GM23338 (cell line): Measurements from ENCODE around the gene IDUA. TPM values are rescaled to one million over a fixed set of nuclear protein-coding genes. Genes with fewer than 3 reads are reported as not detected.

Source experiments
- ATAC-seq: fragments of 200-7000 bp; cut with Tn5 transposase; 3 replicates; pipeline ENCODE4 v1.9.1; 2020
- DNase-seq: peaks from one replicate; pipeline ENCODE4 v3.0.0-alpha.2; 2015; ENCODE audit warnings: low spot score
- H2AFZ ChIP-seq: fragments of 200-600 bp; sonication (generic); 2 replicates; pipeline ENCODE4 v1.8.0; 2016; ENCODE audit warnings: antibody characterized with exemption, mild to moderate bottlenecking, moderate library complexity
- H3F3A ChIP-seq: fragments of 200-600 bp; sonication (generic); replicated peaks from 2 replicates; pipeline ENCODE4 v1.8.0; 2017; ENCODE audit warnings: antibody characterized with exemption, mixed run types, low read depth
- H3K27ac ChIP-seq: fragments of 200-600 bp; sonication (generic); 2 replicates; pipeline ENCODE4 v1.6.1; 2016; ENCODE audit warnings: low read depth
- H3K27me3 ChIP-seq: fragments of 200-600 bp; sonication (generic); 2 replicates; pipeline ENCODE4 v1.8.0; 2016; ENCODE audit warnings: mild to moderate bottlenecking, mixed run types, moderate library complexity; ENCODE audit not compliant: insufficient read depth
- H3K36me3 ChIP-seq: fragments of 200-600 bp; sonication (generic); 2 replicates; pipeline ENCODE4 v1.8.0; 2016; ENCODE audit warnings: mild to moderate bottlenecking; ENCODE audit not compliant: insufficient read depth
- H3K4me1 ChIP-seq: fragments of 200-600 bp; sonication (generic); 2 replicates; pipeline ENCODE4 v1.8.0; 2016; ENCODE audit warnings: mild to moderate bottlenecking, moderate library complexity; ENCODE audit not compliant: insufficient read depth
- H3K4me2 ChIP-seq: fragments of 200-600 bp; sonication (generic); 2 replicates; pipeline ENCODE4 v1.7.1; 2017; ENCODE audit warnings: mixed run types
- H3K4me3 ChIP-seq: fragments of 200-600 bp; sonication (generic); 2 replicates; pipeline ENCODE4 v1.6.1; 2016; ENCODE audit warnings: mixed run types
- H3K79me2 ChIP-seq: fragments of 200-600 bp; sonication (generic); replicated peaks from 2 replicates; pipeline ENCODE4 v1.8.0; 2017; ENCODE audit warnings: mild to moderate bottlenecking; ENCODE audit not compliant: insufficient read depth
- H3K9me2 ChIP-seq: fragments of 200-600 bp; sonication (generic); 2 replicates; pipeline ENCODE4 v1.8.0; 2017; ENCODE audit not compliant: insufficient read depth
- H4K20me1 ChIP-seq: fragments of 200-600 bp; sonication (generic); replicated peaks from 2 replicates; pipeline ENCODE4 v1.8.0; 2017; ENCODE audit warnings: mild to moderate bottlenecking; ENCODE audit not compliant: insufficient read depth
- H3K27ac Mint-ChIP-seq: 2 replicates; pipeline ENCODE4 v1.8.0; 2020; ENCODE audit warnings: inconsistent platforms, mild to moderate bottlenecking, moderate library complexity, mixed read lengths
- H3K27me3 Mint-ChIP-seq: 3 replicates; pipeline ENCODE4 v1.8.0; 2022; ENCODE audit warnings: low read depth, mild to moderate bottlenecking, moderate library complexity, mixed read lengths, inconsistent platforms; ENCODE audit not compliant: insufficient read depth, poor library complexity
- H3K36me3 Mint-ChIP-seq: 3 replicates; pipeline ENCODE4 v1.8.0; 2021; ENCODE audit warnings: low read depth, mild to moderate bottlenecking, inconsistent platforms, moderate library complexity, mixed read lengths
- H3K4me1 Mint-ChIP-seq: 3 replicates; pipeline ENCODE4 v1.8.0; 2020; ENCODE audit warnings: mild to moderate bottlenecking, inconsistent platforms, mixed read lengths
- H3K4me3 Mint-ChIP-seq: 3 replicates; pipeline ENCODE4 v1.8.0; 2021; ENCODE audit warnings: moderate library complexity, mild to moderate bottlenecking, inconsistent platforms, mixed read lengths
- H3K9me3 Mint-ChIP-seq: 3 replicates; pipeline ENCODE4 v1.8.0; 2020; ENCODE audit warnings: moderate library complexity, mild to moderate bottlenecking, inconsistent platforms, mixed read lengths
- CREB1 ChIP-seq: fragments of 250-450 bp; sonication (Bioruptor Pico); IDR thresholded peaks from 2 replicates; pipeline ENCODE4 v1.5.0; 2020; ENCODE audit warnings: low read depth, mild to moderate bottlenecking, moderate library complexity
- CTCF ChIP-seq, 2 experiments: fragments of 200-600 bp in 1 of 2; sonication (generic) in 1 of 2; conservative IDR thresholded peaks; 2 replicates each; pipeline versions ENCODE4 v1.5.1 to v1.6.1; 2016 to 2017; ENCODE audit warnings: antibody characterized with exemption in 2 of 2, low read depth in 2 of 2, mild to moderate bottlenecking in 2 of 2, moderate library complexity in 1 of 2
- EZH2 ChIP-seq: fragments of 200-600 bp; sonication (generic); IDR thresholded peaks from one replicate; pipeline ENCODE4 v1.8.0; 2017; ENCODE audit warnings: antibody characterized with exemption, mild to moderate bottlenecking, low read depth; ENCODE audit not compliant: unreplicated experiment
- EZH2phosphoT487 ChIP-seq: fragments of 200-600 bp; sonication (generic); IDR thresholded peaks from one replicate; pipeline ENCODE4 v1.8.1; 2018; ENCODE audit warnings: antibody characterized with exemption; ENCODE audit not compliant: unreplicated experiment
- JUNB ChIP-seq: IDR thresholded peaks from one replicate; pipeline ENCODE4 v1.6.1; 2016; ENCODE audit warnings: antibody characterized with exemption; ENCODE audit not compliant: unreplicated experiment
- NANOG ChIP-seq: IDR thresholded peaks from 2 replicates; pipeline ENCODE4 v1.6.1; 2016; ENCODE audit warnings: antibody characterized with exemption, borderline replicate concordance
- POLR2AphosphoS5 ChIP-seq: IDR thresholded peaks from 2 replicates; pipeline ENCODE4 v1.6.1; 2016; ENCODE audit warnings: antibody characterized with exemption, low read depth
- REST ChIP-seq: IDR thresholded peaks from one replicate; pipeline ENCODE4 v1.6.1; 2018; ENCODE audit warnings: antibody characterized with exemption; ENCODE audit not compliant: unreplicated experiment
- STAT1 ChIP-seq: IDR thresholded peaks from one replicate; pipeline ENCODE4 v1.6.1; 2016; ENCODE audit warnings: antibody characterized with exemption; ENCODE audit not compliant: unreplicated experiment
- ZNF114 ChIP-seq: fragments of 250-450 bp; sonication (Bioruptor Pico); IDR thresholded peaks from 2 replicates; pipeline ENCODE4 v1.5.0; 2020; ENCODE audit warnings: mild to moderate bottlenecking, moderate library complexity
- ZNF331 ChIP-seq: fragments of 250-450 bp; sonication (Bioruptor Pico); IDR thresholded peaks from 2 replicates; pipeline ENCODE4 v1.5.0; 2020; ENCODE audit warnings: low read depth, mild to moderate bottlenecking, moderate library complexity
- polyA plus RNA-seq: library from polyadenylated mRNA; unstranded; fragments of >200 nt; fragmentation: Nextera tagmentation; extraction: Ambion mirVana; gene quantifications from 2 replicates; pipeline ENCODE4 v1.2.1, GENCODE V29; 2016
- total RNA-seq: library from RNA; depleted of rRNA; stranded (reverse); fragments of >200 nt; shearing (Covaris generic); gene quantifications from 2 replicates; pipeline ENCODE4 v1.2.3, GENCODE V29; 2014
- TF ChIP-seq, protein P1 (sequence below): IDR thresholded peaks from 2 replicates; pipeline ENCODE4 v1.6.1; 2016; ENCODE audit warnings: antibody characterized with exemption
- TF ChIP-seq, protein P2 (sequence below): fragments of 250-450 bp; sonication (Bioruptor Pico); IDR thresholded peaks from 2 replicates; pipeline ENCODE4 v1.5.0; 2020; ENCODE audit warnings: mild to moderate bottlenecking, moderate library complexity

IDUA gene
- total and polyA plus RNA-seq, 2 experiments from 2014 or later: 1.3 to 6.1 TPM

- H2AFZ ChIP-seq: no peak overlapping the region
- Mint-ChIP-seq H3K27ac (no peak overlapping the region), H3K4me1 (no peaks in the 10 kb centered on the region), H3K4me3 (0 out of 3 replicates have a peak overlapping the region, but pooled peaks have one; percentile 54), H3K27me3 (peaks cover 24% of the 10 kb centered on the region), H3K36me3 (no peaks in the 10 kb centered on the region), H3K9me3 (peaks cover 16% of the 10 kb centered on the region; the same call in 1 of the 3 replicates)
- no peaks in the 10 kb centered on the region for H3K4me1 ChIP-seq
- peaks cover 4% of the 10 kb centered on the region; the same call in 1 of the 2 replicates for H3F3A ChIP-seq
- peak overlapping the region; percentile 83 for H3K4me2 ChIP-seq
- H3K79me2 ChIP-seq: no peaks in the 10 kb centered on the region
- H3K27me3 ChIP-seq: peaks cover 20% of the 10 kb centered on the region; the same call in 1 of the 2 replicates
- no peaks in the 10 kb centered on the region for H3K36me3 ChIP-seq
- H3K4me3 ChIP-seq: peak overlapping the region; percentile 87
- H3K9me2 ChIP-seq: no peaks in the 10 kb centered on the region
- no peak overlapping the region for H3K27ac ChIP-seq
- no peak for DNase-seq
- TF ChIP-seq REST: no peak
- no peak for TF ChIP-seq EZH2
- TF ChIP-seq, protein P1, sequence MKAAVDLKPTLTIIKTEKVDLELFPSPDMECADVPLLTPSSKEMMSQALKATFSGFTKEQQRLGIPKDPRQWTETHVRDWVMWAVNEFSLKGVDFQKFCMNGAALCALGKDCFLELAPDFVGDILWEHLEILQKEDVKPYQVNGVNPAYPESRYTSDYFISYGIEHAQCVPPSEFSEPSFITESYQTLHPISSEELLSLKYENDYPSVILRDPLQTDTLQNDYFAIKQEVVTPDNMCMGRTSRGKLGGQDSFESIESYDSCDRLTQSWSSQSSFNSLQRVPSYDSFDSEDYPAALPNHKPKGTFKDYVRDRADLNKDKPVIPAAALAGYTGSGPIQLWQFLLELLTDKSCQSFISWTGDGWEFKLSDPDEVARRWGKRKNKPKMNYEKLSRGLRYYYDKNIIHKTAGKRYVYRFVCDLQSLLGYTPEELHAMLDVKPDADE: no peak
- no peak for TF ChIP-seq CREB1 (CRISPR knock-in tag)
- TF ChIP-seq EZH2phosphoT487: no peak
- TF ChIP-seq ZNF331 (CRISPR knock-in tag): no peak
- TF ChIP-seq ZNF114: no peak
- TF ChIP-seq, protein P2, sequence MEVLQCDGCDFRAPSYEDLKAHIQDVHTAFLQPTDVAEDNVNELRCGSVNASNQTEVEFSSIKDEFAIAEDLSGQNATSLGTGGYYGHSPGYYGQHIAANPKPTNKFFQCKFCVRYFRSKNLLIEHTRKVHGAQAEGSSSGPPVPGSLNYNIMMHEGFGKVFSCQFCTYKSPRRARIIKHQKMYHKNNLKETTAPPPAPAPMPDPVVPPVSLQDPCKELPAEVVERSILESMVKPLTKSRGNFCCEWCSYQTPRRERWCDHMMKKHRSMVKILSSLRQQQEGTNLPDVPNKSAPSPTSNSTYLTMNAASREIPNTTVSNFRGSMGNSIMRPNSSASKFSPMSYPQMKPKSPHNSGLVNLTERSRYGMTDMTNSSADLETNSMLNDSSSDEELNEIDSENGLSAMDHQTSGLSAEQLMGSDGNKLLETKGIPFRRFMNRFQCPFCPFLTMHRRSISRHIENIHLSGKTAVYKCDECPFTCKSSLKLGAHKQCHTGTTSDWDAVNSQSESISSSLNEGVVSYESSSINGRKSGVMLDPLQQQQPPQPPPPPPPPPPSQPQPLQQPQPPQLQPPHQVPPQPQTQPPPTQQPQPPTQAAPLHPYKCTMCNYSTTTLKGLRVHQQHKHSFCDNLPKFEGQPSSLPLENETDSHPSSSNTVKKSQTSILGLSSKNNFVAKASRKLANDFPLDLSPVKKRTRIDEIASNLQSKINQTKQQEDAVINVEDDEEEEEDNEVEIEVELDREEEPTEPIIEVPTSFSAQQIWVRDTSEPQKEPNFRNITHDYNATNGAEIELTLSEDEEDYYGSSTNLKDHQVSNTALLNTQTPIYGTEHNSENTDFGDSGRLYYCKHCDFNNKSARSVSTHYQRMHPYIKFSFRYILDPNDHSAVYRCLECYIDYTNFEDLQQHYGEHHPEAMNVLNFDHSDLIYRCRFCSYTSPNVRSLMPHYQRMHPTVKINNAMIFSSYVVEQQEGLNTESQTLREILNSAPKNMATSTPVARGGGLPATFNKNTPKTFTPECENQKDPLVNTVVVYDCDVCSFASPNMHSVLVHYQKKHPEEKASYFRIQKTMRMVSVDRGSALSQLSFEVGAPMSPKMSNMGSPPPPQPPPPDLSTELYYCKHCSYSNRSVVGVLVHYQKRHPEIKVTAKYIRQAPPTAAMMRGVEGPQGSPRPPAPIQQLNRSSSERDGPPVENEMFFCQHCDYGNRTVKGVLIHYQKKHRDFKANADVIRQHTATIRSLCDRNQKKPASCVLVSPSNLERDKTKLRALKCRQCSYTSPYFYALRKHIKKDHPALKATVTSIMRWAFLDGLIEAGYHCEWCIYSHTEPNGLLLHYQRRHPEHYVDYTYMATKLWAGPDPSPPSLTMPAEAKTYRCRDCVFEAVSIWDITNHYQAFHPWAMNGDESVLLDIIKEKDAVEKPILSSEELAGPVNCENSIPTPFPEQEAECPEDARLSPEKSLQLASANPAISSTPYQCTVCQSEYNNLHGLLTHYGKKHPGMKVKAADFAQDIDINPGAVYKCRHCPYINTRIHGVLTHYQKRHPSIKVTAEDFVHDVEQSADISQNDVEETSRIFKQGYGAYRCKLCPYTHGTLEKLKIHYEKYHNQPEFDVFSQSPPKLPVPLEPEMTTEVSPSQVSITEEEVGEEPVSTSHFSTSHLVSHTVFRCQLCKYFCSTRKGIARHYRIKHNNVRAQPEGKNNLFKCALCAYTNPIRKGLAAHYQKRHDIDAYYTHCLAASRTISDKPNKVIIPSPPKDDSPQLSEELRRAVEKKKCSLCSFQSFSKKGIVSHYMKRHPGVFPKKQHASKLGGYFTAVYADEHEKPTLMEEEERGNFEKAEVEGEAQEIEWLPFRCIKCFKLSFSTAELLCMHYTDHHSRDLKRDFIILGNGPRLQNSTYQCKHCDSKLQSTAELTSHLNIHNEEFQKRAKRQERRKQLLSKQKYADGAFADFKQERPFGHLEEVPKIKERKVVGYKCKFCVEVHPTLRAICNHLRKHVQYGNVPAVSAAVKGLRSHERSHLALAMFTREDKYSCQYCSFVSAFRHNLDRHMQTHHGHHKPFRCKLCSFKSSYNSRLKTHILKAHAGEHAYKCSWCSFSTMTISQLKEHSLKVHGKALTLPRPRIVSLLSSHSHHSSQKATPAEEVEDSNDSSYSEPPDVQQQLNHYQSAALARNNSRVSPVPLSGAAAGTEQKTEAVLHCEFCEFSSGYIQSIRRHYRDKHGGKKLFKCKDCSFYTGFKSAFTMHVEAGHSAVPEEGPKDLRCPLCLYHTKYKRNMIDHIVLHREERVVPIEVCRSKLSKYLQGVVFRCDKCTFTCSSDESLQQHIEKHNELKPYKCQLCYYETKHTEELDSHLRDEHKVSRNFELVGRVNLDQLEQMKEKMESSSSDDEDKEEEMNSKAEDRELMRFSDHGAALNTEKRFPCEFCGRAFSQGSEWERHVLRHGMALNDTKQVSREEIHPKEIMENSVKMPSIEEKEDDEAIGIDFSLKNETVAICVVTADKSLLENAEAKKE (CRISPR knock-in tag): no peak
- no peak for TF ChIP-seq NANOG
- no peak for TF ChIP-seq JUNB
- no peak for TF ChIP-seq CTCF (conservative IDR thresholded peaks at IDR 0.05; ENCODE audit: low read depth in 2 of 2)
- TF ChIP-seq POLR2AphosphoS5: no peak
- TF ChIP-seq STAT1: no peak
- ATAC-seq: no peak
- no peaks in the 10 kb centered on the region for H4K20me1 ChIP-seq
Measured at GRCh38 chr4:971666-972500, 15.0 kb upstream of the IDUA start.
